NCI-H187 (cell line): ENCODE results near the gene GNG11.
"Not testable (repeated sequence)": the region's sequence is repeated elsewhere in the genome, so short reads cannot be mapped to it uniquely, and the experiment has no call there.

Experiments
- DNase-seq, 2 experiments: peaks; one replicate each; lab custom pipeline; 2025; lab: John Stamatoyannopoulos, UW

The GNG11 gene

DNA sequence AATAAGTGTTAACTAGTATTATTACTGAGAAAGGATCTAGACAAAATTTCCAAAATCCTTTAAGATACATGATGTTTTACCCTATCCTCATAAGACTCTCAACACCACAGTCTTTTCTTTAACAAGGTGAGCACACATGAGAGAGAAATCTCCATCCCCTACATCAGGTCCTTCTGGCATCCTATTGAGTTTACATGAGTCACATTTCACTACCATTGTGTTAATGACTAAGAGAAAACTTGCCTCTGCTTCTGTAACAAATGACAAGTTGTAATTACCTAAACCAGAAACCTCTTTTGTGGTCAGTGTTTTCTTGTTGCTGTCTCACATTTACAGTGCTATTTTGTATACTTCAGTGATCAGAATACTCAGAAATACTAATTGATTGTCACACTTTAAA, 9.9 kb upstream of the GNG11 start:
- DNase-seq = not testable (repeated sequence)

DNA sequence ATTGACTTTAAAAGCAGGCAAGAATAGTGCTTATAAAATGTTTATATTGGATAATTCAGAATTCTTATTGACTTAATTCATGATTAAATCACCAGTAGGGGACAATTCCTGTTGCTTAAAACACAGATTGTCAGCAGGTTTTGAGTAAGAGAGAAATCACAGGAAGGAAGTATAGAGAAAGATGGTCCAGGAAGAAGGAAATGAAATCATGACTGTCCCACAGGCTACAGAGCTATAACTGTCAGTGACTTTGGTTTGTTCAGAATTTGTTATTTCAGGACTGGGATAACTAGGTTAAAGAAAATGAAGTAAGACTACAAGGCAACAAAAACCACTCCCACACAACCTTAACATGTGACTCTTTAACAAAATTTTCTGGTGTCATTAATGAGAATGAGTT, 8.3 kb upstream of the GNG11 start:
- DNase-seq = no peak

DNA sequence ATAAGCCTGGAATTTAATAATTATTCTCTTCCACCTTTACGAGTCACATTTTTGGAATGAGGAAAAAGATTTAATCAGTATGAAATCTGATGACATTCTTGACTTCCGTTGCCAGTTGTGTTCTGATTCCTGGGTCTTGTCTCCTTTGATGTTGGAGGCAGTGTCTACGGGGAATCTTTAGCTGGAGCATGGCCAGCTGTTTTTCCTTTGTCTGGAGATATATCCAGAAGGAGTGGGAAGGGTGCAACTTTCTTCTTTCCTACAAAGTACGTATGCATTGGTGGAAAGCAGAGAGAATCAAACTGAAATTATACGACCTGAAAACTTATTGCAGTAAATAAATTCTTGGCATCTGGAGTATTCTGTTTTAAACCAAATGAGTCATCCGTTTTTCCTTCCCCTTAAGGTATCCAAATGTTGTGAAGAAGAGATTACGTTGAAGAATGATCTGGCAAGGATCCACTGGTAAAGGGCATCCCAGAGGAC, 6.9 kb upstream of the GNG11 start:
- no peak for DNase-seq

DNA sequence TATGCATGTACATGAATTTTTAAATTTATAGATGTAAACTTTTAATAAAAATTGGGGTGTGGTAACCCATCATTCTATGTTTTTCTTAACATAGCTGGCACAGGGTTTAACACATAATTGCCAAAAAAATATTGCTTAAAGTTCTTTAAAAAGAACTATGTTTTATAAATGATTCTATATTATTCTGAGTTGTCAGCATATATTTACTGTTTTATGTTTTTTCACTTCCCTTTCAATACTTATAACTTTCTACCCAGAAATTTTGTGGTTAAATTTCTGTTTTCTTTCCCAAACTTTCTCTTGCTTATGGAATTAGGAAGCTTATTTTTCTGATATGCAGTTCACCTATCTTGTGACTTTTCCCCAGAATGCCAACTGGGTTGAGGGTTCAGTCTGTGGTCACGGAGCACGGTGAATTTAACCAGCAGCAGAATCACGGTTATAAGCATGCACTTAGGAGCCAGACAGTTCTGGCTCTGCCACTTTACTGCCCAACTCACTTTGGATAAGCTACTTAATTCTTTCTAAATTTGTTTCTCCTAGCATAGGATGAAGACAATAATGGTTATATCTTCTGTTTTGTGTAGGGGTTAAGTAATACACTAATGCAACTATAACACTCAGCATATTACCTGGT, 6.2 kb upstream of the GNG11 start:
- not testable (repeated sequence) for DNase-seq

DNA sequence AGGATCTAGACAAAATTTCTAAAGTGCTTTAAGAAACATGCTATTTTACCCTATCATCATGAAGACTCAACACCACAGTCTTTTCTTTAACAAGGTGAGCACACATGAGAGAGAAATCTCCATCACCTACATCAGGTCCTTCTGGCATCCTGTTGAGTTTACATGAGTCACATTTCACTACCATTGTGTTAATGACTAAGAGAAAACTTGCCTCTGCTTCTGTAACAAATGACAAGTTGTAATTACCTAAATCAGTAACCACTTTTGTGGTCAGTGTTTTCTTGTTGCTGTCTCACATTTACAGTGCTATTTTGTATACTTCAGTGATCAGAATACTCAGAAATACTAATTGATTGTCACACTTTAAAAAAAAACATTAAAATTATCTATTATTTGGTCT, 5.6 kb upstream of the GNG11 start:
- DNase-seq = not testable (repeated sequence)

DNA sequence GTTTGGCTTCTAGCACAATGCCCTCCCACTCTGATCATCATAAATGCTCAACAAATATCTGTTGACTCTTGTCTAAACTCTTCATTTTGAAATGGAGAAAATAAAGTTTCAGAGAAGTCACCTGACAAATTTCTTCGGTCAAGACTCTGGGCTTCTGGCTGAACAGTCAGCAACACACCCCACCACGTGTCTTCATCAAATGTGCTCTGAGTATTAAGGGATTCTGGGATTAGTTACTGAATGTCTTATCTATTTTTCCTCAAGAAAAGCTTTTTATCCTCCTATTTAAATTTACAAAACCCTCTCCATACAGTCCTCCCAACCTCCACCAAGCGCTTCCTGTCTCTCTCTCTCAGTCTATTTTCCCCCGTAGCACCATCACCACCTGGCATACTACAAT, 5.2 kb upstream of the GNG11 start:
- DNase-seq = not testable (repeated sequence)

DNA sequence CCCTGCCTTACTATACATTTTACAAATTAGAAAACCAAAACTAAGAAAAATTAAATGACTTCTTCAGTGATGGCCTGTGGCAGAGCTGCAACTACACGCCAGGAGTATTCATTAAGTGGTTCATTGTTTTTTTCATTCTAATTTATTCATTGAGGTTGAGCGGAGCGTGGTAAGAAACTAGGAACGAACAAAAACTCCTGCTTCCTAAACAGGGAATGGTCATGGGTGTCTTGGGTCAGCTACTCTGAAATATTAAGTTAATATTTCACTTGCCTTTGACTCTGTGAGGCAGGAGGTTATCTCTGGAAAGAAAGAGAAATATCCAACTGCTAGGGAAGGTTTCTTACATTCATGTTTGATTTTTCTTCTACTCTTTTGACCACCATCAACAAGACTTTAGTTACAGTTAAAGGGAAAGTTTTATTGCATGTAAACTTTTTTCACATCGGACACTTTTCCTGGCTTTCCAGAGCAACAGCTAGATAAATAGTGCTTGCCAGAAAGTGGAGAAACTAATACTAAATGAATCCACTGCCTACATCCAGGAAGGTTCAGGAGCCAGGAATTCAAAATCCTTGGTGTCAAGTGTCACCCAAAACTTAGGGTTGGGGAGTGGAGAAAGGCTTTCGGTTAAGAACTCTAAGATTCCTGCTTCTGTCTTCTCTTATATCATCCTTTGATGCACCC, 896 bp upstream of the GNG11 start:
- DNase-seq = no peak

DNA sequence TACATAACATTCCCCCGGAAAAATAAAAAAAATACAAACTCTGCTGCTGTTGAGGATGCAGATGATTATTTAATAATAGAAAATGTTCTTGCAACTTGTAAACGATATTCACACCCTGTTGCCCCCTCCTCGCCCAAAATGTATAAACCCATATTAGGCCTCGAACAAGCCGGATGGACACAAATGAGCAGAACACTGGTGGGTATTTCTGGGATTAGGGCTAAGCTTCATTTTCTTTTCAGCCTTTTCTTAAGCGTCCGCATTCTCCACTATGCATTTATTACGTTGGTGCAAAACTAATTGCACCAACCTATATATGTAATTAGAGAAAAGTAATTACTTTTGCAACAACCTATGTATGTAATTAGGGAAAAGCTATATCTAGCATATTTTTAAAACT, 349 bp upstream of the GNG11 start:
- DNase-seq = no peak

DNA sequence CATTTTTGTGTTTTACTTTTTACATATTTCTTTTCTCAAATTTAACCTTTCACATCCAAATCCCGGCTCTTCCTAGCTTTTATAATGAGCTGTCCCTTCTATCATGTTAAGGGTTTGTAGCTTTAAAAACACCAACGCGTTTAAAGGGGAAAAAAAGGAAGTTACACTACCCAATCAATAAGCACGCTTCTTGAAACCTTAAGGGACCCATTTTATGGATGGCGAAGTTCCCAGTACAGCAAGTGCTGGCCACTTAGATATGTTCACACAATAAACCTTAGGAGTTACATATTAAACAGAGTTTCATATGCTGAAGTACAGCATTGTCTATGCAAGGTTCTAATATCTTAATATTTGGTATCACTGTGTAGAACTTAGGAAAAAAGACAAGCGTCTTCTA, 1.8 kb downstream of the GNG11 start:
- no peak for DNase-seq

DNA sequence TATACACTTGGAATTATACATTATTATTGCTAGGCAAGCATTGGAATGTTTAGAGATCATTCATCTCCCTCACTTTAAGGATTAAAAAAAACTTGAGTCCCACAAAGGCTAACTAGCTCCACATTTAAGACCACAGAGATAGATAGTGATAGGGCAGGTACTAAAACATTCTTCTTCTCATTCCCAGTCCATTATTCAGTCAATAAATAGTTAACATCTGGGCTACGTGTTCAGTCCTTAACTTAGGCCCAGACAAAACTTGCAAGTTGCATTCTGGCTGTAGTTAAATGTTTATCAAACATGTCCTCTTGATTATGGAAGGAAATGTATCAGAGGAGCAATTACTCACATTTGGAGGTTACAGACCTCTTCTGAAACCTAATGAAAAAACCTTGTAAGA, 2.4 kb downstream of the GNG11 start:
- DNase-seq = no peak

DNA sequence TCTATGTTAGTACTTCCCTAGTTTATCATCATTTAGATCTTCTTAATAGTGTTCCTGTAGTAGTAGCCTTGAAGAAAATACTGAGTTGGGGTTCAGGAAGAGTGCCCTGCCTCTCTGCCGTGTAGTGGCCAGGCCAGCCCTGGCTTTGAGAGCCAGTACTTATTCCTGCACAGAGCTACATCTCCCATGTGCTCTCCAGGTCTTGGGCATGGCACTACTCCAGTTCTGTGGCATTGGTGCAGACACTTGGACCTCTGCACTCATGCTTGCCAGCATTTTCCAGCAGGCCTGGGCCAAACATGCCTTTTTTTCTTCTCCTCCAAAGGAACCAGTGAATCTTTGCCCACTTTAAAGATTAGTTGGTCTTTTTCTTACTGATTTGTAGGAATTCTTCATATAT, 5.3 kb downstream of the GNG11 start:
- DNase-seq = no peak

DNA sequence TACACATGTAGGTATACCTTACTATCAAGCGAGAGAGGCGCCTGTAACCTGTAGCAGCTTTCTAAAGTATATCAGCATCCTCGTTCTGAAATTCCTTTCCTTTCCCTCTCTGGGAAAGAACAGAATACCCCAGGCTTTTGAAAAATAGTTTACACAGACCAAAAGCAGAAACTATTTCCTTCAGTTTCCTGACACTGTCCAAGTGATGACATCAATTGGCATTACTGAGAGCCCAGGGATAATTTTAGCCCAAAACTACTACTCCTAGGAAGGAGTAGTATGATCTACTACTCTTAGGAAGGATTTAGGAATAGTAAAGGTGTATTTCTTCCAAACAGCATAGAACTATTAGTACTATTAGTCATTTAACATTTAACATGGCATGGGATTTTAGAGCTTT, 6.0 kb downstream of the GNG11 start:
- no peak for DNase-seq

DNA sequence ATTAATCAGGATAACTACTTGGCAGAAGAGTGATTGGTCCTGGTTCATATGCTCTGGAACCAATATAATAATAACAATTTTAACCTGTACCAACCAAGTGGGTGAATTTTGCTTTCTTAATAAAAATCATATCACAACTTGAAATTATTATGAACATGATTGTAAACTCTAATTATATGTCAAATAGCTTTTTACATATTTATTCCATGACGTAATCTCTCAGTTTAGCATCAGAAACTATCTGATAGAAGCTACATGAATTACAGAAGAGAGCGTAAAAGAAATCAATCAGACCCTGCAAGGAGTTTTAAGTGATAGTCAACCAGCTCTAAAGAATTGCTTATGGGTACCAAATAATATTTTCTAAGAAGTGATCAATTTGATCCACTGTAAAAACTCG, 10.1 kb downstream of the GNG11 start:
- DNase-seq = no peak

DNA sequence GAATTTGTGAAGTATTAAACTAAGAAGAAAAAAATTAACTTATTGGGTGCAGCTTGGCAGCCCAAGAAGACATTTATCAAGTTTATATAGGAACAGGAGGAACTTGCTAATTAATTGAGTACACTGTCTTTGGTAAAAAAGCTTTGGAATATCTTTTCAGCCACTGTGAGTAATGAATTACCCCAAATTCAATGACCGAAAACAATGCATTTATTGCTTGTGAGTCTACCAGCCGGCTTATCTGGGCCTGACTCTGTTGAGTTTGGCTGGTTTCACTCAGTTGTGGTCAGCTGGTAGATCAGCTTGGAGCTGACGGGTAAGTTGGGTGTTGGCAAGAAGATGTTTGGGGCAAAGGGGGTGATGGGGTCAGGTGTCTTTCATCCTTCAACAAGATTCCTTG, 11.6 kb downstream of the GNG11 start:
- DNase-seq = no peak

DNA sequence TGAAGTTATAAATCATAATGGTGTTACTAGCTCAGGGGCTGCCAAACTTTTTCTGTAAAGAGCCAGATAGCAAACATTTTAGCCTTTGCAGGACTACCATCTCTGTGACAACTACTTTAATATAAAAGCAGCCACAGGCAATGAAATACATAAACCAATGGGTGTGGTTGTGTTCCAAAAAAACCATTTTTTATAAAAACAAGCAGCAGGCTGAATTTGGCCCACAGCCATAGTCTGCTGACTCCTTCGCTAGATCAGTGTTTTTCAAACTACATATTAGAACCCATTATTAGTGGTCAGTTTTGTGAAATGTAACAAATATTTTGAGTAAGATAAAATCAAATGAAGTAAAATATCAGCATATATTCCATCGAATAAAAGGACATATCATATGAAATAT, 13.6 kb downstream of the GNG11 start:
- DNase-seq = no peak

DNA sequence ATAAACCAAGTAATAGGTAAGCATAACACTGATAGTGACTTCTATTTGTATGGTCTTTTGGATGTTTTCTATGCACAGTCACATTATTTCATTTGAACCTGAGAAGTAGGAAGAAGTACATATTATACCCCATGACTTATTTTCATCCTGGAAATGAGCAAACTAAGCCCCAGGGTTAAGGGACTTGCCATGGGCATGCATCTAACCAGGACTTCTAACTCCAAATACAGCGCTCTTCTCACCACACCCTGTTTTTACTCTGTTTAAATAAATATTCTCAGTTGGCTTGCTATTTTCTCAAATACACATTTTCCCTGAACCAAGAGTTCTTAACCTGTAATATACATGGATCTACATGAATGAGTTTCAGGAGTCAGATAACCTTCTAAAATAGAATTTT, 16.3 kb downstream of the GNG11 start:
- no peak for DNase-seq

DNA sequence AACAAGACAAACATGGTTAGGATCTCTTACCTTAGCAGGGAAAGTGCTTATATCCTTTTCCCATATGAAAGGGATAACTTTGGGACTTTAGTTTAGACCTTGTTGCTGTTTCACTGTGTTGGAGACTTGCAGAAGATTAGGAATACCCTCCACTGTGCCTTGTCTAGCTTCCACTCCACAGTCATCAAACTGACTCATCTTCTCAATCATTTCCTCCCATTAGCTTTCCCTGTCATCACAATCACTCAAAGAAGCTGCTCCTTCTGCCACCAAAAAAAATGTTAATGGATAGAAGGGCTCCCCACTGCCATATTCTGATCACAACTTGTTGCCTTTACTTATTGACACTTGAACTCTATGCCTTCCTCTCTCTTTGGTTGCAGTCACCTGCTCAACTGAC, 16.8 kb downstream of the GNG11 start:
- no peak for DNase-seq

DNA sequence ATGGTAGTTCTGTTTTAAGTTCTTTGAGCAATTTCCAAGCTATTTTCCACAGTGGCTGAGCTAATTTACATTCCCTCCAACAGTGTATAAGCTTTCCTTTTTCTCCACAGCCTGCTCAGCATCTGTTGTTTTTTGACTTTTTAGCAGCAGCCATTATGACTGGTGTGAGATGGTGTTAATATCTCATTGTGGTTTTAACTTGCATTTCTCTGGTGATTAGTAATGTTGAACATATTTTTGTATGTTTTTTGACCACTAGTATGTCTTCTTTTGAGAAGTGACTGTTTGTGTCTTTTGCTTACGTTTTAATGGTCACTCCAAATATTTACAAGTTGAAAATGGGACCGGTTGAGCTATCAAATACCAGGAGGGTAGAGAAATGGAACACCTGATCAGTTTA, 20.4 kb downstream of the GNG11 start:
- DNase-seq = no peak

DNA sequence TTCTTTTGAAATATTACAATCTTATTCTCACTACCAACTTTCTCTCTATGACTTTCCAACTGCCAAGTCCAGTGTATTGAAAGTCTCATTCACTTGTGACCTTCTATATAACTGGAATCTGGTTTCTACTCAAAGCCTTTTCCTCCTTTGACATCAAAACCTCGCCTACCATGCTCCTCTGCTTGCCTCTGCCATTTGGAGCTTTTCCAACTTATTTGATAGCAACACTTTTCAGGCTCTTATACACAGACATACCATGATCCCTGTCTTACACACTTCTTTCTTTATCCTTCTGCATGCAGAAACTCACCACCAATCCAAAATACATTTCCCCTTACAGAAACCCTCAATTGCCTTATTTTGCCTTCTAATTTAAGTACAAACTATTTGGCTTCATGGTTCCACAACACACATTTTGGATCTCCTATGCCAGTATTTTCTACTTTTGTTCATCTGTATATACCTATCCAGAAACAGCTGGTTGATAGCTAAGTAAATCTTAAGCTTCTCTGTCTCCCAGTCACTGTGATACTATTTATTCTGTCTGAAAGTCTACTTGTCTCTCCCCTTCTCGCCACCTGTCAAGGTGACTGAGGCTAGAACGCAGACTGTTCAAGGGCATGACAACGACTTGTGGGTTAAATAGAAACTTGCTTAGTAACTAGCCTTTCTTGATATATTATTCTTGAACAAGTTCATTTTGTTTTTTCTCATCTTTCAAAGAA, 22.4 kb downstream of the GNG11 start:
- DNase-seq = no peak

DNA sequence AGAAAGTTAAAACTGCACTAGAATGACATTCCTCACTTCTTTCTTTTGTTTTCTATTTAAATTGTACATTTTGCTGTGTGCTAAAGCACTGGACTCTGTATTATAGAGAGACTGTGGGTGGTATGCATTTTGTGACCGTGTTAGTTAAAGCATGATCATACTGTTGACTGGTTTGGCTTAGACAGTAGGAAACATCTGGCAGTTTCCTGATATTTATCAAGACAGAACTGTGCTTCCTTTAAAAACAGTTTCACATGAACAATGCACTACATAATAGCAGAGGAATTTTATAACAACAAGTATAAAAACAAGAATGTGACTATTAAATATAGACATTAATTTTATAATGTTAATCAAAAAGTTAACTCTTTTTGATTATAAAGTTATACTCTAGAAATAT, 23.1 kb downstream of the GNG11 start:
- DNase-seq = no peak

DNA sequence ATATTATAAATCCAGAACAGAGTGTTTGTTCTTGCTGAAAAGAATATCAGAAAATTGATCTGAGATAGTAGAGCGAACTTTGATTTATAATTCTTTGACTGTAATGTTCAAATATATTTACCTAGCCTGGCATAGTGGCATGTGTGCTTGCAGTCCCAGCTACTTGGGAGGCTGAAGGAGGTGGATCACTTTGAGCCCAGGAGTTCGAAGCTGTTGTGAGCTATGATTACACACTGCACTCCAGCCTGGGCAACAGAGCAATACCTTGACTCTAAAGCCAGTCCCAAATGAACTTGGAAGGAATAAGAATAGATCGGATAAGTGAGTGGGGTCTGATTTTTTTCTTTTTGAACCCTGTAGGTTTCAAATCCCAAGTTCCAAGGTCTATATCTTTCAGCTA, 23.5 kb downstream of the GNG11 start:
- DNase-seq = no peak

DNA sequence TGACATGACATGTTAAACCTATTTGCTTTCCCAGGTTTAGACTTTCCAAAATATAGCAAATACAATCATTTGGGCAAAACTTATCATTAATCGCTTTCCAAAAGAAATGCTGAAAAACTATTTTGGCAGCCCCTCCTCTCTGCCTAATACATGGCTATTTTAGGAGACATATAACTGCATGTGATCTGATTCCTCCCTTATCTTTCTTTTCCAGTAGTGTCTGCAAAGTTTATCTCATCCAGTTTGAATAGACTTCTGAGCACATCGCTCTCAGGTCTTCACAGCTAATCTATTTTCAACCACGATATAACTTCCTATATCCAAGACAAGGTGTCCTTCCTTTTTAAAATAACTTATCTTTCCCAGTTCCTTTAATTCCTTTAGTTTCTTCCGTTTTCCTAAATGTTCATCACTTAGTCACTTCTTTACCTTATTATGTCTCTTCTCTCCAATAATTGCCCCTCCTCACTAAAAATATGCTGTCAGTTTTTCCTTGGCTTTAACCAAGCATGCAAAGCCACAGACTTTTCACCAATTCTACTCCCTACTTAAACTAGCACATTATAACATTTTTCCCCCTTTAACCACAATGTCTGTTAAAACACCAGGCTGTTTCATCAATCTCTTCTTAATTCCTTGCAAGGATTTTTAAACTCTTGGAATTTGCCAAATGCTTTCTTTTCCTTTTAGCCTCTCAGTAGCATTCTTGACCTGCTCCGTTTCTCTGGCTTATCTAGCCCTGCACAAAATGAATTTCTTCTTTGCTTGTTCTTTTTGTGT, 24.4 kb downstream of the GNG11 start:
- no peak for DNase-seq

DNA sequence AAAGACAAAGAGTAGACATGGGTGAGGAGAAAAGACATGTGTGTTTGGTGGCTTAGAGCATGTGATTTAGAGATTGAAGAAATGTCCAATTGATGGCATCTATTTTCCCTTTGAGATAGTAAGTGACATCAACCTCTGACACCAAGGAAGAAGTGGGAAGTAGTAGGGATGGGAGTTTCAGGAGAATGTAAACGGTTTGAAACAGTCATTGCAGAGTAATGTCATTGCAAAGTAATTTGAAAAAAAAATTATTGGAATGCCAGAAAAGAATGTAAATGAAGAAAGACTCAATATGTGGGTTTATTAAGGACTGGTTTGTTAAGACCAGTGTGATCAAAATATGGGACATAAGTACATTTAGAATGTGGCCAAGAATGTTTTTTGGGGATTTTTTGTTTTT, 26.6 kb downstream of the GNG11 start:
- no peak for DNase-seq
